ENCODE results near the gene PRKCZ. TPM values are rescaled to one million over a fixed set of nuclear protein-coding genes. Genes with fewer than 3 reads are reported as not detected.

The PRKCZ gene
- total RNA-seq, 2 donors from 2014 or later, result 34.5 to 46.7 TPM

DNA sequence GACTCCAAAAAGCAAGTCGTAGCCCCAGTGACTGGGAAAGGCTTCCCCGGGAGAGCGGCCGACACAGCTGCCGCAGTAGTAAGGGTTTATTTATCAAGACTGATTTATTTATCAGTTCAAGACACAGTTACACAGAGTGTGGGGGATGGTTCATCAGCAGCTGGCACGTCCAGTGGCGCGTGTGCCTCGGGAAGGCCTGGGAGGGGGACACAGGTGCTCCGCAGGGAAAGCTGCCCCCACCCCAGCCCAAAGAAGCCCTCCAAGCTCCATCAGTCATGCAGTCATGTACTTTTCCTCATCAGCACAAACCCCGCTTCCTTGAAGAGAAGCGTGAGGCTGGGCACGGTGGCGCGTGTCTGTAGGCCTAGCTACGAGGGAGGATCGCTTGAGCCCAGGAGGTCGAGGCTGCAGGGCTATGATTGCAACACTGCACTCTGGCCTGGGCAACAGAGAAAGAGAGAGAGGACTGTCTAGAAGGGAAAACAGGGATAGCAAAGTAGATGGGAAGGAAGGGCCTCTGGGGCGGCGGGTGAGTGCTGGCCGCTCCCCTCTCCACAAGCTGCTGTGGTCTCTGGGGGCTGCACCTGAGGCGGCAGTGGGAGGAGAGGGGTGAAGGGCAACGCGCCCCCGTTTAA is 53.2 kb downstream of the PRKCZ start:
- Histone ChIP-seq H3K27ac (no peak overlapping the region), H3K9me3 (no peaks in the 10 kb centered on the region), H3K4me3 (no peak overlapping the region), H3K27me3 (replicated peaks; ENCODE audit: insufficient read depth) (no peaks in the 10 kb centered on the region), H3K36me3 (no peaks in the 10 kb centered on the region), H3K4me1 (replicated peaks) (no peaks in the 10 kb centered on the region)
- intact Hi-C loops (cut with DNase I), result no loop called here
- 88% methylated on average over 25 of the region's 25 CpGs for WGBS
- no peak for TF ChIP-seq POLR2AphosphoS5 (IDR thresholded peaks at IDR 0.05)
- TF ChIP-seq POLR2A (IDR thresholded peaks at IDR 0.05), result no peak
- TF ChIP-seq, protein P1, sequence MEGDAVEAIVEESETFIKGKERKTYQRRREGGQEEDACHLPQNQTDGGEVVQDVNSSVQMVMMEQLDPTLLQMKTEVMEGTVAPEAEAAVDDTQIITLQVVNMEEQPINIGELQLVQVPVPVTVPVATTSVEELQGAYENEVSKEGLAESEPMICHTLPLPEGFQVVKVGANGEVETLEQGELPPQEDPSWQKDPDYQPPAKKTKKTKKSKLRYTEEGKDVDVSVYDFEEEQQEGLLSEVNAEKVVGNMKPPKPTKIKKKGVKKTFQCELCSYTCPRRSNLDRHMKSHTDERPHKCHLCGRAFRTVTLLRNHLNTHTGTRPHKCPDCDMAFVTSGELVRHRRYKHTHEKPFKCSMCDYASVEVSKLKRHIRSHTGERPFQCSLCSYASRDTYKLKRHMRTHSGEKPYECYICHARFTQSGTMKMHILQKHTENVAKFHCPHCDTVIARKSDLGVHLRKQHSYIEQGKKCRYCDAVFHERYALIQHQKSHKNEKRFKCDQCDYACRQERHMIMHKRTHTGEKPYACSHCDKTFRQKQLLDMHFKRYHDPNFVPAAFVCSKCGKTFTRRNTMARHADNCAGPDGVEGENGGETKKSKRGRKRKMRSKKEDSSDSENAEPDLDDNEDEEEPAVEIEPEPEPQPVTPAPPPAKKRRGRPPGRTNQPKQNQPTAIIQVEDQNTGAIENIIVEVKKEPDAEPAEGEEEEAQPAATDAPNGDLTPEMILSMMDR (IDR thresholded peaks at IDR 0.05), result no peak
- DNase-seq (ENCODE audit: low spot score), result no peak

DNA sequence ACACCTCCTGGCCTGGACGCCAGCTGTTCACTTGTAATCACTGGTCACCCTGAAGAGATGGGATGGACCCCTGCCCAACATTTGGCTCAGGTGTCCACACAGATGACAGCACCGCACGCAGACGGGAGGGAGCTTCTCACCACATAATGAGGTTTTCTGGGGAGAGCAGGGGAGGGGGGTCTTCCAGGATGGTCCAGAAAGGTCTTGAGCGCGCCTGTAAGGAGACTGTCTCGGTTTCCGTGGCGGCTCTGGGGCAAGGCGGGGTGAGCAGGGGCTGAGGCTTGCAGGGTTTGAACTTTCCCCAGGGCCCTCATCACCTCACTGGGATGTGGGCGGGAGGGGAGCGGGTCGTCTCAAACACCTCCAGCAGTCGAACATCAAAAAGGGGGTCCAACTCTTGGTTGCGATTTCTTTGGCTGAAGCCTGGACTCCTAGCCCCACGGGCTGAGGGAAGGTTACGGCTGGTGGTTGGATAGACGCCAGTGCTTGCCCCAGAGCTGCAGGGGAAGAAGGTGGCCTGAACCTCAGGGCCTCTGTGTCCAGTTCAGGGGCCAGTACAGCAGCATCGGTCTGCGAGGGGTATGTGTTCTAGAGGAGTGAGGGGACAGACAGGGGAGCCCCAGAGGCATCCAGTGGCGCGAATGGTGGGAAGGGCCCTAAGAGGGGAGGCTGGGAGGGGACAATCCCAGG is 53.8 kb downstream of the PRKCZ start:
- WGBS, result 83% methylated on average over 22 of the region's 22 CpGs
- intact Hi-C loops (cut with DNase I), result no loop called here
- DNase-seq (ENCODE audit: low spot score), result no peak
- TF ChIP-seq POLR2A (IDR thresholded peaks at IDR 0.05) (no peak), POLR2AphosphoS5 (IDR thresholded peaks at IDR 0.05) (no peak)
- TF ChIP-seq, protein P1 (IDR thresholded peaks at IDR 0.05), result no peak
- H3K27me3 ChIP-seq (replicated peaks; ENCODE audit: insufficient read depth), result no peaks in the 10 kb centered on the region
- H3K4me1 ChIP-seq (replicated peaks), result no peaks in the 10 kb centered on the region
- no peak overlapping the region for H3K4me3 ChIP-seq
- no peaks in the 10 kb centered on the region for H3K9me3 ChIP-seq
- H3K36me3 ChIP-seq, result no peaks in the 10 kb centered on the region
- no peak overlapping the region for H3K27ac ChIP-seq

DNA sequence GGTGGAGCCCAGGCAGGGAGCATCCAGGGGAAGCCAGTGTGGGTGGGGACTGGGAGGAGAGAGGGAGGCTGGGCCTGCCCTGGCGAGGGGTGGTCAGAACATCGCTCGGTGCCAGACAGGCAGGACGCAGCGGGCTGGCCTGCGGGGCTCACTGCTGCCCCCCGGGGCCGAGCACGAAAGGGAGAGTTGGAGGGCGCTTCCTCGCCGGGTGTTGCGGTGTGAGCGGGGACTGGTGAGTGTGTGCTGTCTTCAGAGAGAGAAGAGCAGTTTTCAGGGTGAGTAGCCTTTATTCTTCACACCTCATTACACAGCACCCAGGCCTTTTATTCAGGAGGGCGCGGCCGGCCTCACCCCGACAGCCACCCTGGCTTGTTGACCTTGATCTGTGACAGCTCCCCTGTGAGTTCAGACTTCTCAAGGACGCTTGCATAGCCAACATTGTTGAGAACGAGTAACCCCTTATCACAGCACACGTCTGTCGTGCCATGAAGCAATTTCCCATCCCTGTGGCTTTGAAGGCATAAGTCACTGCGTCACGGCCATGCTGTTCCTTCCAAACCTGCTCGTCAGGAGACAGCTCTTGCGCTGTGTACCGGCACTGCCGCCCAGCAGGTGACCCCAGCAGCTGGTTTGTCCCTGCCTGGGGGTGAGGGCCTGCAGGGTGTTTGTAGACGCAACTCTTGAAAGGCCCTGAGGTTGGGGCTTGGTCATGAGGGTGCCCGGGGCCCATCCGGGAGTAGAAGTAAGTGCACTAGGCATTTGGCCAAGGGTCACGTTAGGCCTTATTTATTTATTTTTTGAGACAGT is 54.6 kb downstream of the PRKCZ start:
- TF ChIP-seq POLR2AphosphoS5 (IDR thresholded peaks at IDR 0.05) (no peak), POLR2A (IDR thresholded peaks at IDR 0.05) (no peak)
- TF ChIP-seq, protein P1 (IDR thresholded peaks at IDR 0.05), result no peak
- intact Hi-C loops (cut with DNase I), result no loop called here
- Histone ChIP-seq H3K9me3 (no peaks in the 10 kb centered on the region), H3K36me3 (no peaks in the 10 kb centered on the region), H3K4me1 (replicated peaks) (no peaks in the 10 kb centered on the region), H3K27me3 (replicated peaks; ENCODE audit: insufficient read depth) (no peaks in the 10 kb centered on the region), H3K27ac (no peak overlapping the region), H3K4me3 (no peak overlapping the region)
- WGBS, result 70% methylated on average over 32 of the region's 32 CpGs
- no peak for DNase-seq (ENCODE audit: low spot score)

DNA sequence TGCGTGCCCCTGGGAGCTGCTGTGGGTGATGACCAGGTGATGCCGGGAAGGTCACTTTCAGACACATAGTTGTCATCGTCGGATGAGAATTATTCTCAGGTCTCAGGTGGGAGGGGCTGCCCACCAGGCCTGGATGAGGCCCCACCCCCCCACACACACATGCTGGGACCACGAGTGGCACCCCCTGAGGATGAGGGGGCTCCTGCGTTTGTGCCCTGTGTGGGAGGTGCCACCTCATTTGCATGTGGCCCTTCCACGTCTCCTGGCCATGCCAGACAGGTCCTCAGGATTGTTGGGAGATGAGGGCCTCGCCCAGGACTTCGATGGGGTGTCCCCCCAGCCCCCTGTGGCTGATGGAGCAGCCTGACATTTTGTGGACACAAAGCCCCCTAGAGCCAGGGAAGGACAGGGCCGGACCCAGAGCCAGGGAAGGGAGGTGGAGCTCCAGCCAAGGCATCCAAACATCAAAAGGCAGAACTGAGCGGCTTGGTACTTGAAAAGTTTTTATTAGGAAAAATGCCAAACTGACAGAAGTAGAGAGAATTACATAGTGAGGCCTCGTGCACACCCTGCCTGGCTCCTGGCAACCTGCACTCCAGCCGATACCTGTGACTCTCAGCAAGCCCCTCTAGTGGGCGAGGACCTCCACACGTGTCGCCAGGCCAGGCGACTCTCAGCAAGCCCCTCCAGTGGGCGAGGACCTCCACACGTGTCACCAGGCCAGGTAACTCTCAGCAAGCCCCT is 55.7 kb downstream of the PRKCZ start:
- no peak for DNase-seq (ENCODE audit: low spot score)
- Histone ChIP-seq H3K27ac (no peak overlapping the region), H3K4me1 (replicated peaks) (no peaks in the 10 kb centered on the region), H3K9me3 (no peaks in the 10 kb centered on the region), H3K27me3 (replicated peaks; ENCODE audit: insufficient read depth) (no peaks in the 10 kb centered on the region), H3K36me3 (no peaks in the 10 kb centered on the region), H3K4me3 (no peak overlapping the region)
- 77% methylated on average over 19 of the region's 19 CpGs for WGBS
- intact Hi-C loops (cut with DNase I), result no loop called here
- TF ChIP-seq POLR2A (IDR thresholded peaks at IDR 0.05) (no peak), POLR2AphosphoS5 (IDR thresholded peaks at IDR 0.05) (no peak)
- TF ChIP-seq, protein P1 (IDR thresholded peaks at IDR 0.05), result no peak
